ENCODE measurements around the gene IL3.

The IL3 gene

DNA sequence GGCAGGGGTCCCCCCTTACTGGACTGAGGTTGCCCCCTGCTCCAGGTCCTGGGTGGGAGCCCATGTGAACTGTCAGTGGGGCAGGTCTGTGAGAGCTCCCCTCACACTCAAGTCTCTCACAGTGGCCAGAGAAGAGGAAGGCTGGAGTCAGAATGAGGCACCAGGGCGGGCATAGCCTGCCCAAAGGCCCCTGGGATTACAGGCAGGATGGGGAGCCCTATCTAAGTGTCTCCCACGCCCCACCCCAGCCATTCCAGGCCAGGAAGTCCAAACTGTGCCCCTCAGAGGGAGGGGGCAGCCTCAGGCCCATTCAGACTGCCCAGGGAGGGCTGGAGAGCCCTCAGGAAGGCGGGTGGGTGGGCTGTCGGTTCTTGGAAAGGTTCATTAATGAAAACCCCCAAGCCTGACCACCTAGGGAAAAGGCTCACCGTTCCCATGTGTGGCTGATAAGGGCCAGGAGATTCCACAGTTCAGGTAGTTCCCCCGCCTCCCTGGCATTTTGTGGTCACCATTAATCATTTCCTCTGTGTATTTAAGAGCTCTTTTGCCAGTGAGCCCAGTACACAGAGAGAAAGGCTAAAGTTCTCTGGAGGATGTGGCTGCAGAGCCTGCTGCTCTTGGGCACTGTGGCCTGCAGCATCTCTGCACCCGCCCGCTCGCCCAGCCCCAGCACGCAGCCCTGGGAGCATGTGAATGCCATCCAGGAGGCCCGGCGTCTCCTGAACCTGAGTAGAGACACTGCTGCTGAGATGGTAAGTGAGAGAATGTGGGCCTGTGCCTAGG lies 13.0 kb downstream of the IL3 start, which contains the start of gene CSF2:
CSF2 (plus strand) TSS at position 559 of the 783 bp plus-strand sequence; CDS start at position 594, 35 bp downstream.
- DNase-seq, result no peak

DNA sequence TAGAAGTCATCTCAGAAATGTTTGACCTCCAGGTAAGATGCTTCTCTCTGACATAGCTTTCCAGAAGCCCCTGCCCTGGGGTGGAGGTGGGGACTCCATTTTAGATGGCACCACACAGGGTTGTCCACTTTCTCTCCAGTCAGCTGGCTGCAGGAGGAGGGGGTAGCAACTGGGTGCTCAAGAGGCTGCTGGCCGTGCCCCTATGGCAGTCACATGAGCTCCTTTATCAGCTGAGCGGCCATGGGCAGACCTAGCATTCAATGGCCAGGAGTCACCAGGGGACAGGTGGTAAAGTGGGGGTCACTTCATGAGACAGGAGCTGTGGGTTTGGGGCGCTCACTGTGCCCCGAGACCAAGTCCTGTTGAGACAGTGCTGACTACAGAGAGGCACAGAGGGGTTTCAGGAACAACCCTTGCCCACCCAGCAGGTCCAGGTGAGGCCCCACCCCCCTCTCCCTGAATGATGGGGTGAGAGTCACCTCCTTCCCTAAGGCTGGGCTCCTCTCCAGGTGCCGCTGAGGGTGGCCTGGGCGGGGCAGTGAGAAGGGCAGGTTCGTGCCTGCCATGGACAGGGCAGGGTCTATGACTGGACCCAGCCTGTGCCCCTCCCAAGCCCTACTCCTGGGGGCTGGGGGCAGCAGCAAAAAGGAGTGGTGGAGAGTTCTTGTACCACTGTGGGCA lies 13.8 kb downstream of the IL3 start:
- no peak for DNase-seq

DNA sequence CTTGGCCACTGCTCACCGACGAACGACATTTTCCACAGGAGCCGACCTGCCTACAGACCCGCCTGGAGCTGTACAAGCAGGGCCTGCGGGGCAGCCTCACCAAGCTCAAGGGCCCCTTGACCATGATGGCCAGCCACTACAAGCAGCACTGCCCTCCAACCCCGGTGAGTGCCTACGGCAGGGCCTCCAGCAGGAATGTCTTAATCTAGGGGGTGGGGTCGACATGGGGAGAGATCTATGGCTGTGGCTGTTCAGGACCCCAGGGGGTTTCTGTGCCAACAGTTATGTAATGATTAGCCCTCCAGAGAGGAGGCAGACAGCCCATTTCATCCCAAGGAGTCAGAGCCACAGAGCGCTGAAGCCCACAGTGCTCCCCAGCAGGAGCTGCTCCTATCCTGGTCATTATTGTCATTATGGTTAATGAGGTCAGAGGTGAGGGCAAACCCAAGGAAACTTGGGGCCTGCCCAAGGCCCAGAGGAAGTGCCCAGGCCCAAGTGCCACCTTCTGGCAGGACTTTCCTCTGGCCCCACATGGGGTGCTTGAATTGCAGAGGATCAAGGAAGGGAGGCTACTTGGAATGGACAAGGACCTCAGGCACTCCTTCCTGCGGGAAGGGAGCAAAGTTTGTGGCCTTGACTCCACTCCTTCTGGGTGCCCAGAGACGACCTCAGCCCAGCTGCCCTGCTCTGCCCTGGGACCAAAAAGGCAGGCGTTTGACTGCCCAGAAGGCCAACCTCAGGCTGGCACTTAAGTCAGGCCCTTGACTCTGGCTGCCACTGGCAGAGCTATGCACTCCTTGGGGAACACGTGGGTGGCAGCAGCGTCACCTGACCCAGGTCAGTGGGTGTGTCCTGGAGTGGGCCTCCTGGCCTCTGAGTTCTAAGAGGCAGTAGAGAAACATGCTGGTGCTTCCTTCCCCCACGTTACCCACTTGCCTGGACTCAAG lies 14.6 kb downstream of the IL3 start:
- DNase-seq, result no peak

DNA sequence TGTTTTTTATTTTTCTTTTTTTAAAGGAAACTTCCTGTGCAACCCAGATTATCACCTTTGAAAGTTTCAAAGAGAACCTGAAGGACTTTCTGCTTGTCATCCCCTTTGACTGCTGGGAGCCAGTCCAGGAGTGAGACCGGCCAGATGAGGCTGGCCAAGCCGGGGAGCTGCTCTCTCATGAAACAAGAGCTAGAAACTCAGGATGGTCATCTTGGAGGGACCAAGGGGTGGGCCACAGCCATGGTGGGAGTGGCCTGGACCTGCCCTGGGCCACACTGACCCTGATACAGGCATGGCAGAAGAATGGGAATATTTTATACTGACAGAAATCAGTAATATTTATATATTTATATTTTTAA lies 15.2 kb downstream of the IL3 start:
- no peak for DNase-seq

DNA sequence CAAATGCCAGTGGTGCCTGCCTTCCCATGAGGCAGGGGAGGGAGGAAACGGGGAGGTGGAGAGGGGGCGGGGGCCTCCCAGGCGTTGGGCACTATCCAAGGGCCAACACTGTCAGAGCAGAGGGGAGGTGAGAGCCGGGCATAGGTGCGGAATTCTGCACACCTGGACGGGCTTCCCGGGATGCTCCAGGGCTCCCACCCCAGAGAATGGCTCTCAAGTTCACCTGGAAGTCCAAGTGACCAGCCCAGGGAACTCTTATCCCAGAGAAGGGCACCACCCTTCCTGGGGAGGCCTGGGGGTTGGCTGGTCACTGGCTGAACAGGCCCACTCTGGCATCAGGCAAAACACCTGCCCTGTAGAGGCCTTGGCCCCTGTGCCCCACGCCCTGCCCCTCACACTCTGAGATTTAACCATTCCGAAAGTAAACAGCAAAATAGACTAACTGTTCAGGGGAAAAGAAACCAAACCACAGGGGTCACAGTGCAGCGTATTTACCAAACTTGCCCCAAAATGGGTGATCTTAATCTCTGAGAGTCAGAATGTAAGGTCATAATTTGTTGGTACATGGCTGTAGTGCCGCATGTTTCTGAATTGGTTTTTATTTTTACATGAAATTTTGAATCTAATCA lies 15.9 kb downstream of the IL3 start:
- DNase-seq, result no peak

DNA sequence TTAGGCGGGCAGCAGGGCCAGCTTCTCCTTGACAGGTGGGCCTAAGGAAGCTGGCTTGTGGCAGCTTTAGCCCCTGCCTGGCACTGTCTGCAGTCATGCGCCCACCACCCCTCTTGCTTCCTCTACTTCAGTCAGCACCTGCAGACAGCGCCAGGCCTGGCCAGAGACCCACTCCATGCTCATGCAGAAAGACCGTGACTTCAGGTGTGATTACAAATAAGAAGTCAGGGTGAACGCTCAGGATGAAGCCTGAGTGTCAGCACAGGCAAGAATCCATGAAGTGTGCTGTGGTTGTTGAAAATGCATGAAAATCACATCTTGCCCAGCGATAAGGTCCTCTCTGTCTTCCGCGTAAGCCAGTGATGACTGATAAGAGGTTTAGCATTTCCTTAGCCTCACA lies 16.5 kb downstream of the IL3 start:
- DNase-seq, result no peak

DNA sequence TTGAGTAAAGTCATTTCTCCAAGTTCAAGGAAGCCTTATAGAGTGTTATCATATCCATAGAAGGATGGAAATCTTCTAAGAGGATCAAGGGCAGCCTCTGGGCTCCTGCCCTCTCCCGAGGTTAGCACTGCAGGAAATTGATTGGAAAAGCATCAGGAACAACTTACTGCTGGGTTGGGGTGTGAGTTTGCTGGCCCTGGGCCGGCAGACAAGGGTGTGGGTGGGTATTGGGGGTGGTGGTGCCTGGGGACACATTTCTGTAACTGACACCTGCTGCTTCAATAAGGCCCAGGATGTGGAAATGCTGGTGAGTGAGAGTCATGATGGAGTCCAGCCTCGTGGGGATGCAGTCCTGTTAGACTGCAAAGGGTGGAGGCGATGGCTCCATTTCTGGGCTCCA lies 18.6 kb downstream of the IL3 start:
- DNase-seq, result no peak

DNA sequence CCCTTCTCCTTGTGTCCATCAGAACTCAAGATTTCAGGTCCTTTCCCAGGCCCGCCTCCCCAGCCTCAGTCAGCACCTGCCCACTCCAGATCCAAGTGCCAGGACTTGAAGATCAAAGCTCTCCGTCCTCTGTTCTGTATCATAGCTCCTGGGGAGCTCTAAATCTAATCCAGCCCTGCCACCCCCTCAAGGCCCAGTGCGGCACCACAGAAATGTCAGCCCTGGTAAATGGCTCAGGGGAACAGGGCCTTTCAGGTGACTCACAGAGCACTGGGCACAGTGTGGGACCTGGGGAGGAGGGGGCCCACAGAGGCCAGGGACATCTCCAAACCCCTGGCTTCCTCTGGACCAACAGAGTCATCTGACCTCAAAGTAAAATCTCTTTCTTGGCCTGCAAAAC lies 19.2 kb downstream of the IL3 start:
- DNase-seq, result no peak

DNA sequence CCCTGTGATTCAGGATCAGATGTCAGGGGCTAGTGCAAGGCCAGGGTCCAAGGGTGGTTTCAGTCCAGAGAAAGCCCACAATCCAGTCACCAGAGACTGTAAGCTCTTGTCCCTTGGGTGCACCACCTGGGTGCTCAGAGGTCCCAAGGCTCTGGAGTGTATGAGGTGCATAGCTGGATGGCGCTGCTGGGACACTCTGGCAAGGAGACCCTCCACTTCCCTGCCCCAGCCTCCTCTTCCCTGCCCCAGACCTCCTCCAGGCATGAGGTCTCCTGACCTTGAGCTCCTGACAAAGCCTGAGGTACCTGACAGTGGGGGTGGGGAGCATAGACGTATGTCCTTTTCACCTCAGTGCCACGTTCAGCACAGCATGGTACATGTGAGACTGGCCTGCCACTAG lies 20.1 kb downstream of the IL3 start:
- DNase-seq, result no peak

DNA sequence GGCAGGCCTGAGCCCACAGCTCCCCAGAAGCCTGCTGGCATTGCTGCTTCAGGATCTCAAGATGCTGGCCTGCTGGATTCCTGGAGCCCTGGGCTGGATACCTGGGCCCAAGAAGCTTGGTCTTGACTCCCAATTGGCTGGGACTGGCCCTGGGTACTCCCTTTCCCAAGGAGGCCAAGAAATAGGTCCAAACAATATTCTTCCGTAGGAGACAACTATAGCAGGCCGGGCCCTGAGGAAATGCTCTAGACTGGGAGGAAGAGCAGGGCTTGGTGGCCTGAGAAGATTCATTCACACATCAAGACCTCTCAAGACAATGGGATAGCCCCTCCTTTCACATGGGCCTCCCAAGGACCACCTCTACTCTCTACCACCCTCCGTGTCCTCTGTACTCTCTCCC lies 21.0 kb downstream of the IL3 start:
- no peak for DNase-seq

DNA sequence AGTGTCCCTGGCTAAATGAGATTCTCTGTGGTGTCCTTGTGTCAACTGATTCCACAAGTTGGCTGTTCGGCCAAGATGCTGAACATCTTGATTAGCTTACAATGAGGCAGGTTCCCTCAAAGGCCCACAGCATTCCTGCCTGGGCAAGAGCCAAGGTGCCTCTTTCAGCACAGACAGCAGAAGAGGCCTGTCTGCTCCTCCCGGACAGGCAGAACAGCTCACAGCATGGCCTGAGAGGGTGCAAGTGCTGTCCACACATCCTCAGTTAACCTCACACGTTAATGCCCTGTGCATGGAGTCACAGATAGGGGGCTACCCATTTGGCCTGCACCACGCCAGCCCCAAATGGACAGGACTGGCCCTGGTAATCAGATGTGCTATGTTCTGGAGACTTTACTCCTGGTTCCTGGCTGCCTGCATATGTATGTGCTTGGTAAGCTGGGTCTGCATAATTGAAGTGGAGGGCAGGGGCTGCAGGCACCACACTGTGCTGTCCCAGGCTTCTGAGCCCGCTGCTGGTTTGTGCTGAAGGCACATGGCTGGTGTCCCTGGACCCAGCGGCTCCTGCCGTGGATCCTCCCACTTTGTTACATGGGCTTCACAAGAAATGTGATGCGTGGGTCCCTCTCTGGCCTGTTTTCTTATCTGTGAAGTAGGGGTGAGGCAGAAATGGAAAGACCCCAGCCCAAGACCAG lies 22.0 kb downstream of the IL3 start:
- DNase-seq, result no peak

DNA sequence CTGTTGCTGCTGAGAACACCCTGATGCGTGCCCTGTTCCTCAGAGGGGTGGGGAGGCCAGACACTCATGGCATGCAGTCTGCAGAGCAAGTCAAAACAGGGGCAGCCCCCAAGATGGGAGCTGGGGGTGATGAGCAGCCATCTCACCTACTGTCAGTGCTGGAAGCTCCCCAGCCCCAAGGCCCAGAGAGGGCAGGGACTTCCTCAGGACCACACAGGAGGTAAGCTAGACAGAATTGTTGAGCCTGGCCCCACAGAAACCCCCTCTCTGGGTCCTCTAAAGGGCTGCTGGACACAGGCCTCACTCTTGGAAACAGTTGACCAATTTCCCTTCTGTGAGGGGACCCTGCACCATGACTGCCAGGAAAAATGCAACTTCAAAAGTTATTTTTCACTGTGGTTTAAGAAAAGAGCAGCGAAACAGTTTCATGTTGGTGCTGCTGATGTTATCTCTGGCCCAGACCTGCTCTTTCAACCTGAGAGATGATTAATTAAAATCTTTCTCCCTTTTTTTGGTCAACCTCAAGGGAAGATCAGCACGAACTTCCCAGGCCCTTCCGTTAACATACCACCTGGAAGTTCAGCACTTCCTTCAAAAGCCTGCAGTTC lies 22.7 kb downstream of the IL3 start:
- DNase-seq, result no peak

DNA sequence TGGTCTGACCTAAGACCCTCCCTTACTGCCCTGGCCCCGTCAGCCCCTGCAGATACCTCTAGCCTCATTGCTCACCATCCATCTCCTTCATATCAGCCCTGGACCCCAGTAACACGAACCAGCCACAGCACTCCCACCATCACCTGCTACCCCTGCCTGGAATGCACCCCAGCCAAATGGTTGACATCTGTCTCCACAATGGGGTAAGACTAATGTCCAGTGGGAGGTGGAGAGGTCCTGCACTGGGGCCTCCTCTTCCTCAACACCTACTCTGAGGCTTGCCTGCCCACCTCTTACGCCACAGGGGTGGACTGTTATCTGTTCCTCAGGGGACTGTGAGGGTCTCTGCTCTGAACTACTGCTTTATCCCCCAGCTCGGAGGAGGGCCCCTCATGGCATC lies 25.2 kb downstream of the IL3 start:
- no peak for DNase-seq

DNA sequence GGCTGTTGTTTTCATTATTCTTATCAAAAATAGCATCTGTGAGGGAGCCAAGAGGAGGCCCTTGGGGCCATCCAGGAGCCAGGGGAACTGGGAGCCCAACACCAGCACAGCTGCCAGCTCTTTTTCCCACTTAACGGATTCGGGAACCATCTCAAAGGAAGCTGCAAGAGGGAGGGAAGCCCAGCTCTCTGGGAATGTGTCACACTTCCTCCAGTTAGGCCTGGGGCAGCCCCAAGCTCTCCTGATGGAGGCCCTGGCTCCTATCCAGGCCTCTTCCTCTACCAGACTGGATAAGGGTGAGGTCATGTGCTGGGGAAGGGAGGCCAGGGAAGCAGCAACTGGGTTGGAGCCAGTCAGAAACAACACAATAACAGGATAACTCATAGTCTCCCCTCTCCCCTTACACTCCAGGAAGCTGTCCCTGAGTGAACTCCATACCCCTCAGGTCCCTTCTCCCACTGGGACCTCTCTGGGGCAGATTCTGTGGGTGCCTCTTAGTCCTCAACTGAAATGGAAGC lies 25.9 kb downstream of the IL3 start:
- DNase-seq, result no peak

DNA sequence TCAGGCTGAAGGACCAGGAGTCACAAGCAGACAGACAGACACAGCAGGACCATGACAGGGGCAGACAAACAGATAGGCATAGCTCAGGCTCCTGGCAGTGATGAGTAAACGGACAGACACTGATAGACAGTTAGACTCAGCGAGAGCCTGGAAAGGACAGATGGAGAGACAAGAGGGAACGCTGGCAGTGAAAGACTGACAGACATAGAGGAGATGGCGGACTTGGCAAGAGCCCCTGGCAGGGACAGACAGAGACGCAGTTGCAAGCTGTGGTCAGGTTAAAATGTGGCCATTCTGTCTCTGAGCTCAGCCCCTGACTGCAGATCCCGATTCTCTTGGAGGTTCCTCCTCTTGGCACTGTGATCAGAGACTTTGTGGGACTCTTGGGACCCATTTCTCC lies 26.7 kb downstream of the IL3 start:
- no peak for DNase-seq

DNA sequence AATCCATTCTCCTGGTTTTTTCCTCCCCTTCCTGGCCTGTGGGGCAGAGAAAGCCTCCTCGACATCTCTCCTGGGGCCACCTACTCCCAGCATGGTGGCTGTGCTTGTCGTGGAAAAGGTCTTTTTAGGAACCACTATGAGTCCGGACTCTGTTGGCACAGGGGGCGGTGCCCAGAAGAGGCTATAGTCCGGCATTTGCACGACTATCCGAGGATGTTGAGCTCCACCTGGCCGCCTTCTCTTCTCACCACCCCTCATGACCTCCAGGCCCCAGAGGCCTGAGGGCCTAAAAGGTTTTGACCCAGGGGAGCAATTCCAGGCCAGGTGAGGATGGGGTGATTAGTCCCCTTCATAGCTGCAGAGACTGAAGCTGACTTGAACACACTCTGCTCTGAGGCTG lies 27.2 kb downstream of the IL3 start:
- no peak for DNase-seq

DNA sequence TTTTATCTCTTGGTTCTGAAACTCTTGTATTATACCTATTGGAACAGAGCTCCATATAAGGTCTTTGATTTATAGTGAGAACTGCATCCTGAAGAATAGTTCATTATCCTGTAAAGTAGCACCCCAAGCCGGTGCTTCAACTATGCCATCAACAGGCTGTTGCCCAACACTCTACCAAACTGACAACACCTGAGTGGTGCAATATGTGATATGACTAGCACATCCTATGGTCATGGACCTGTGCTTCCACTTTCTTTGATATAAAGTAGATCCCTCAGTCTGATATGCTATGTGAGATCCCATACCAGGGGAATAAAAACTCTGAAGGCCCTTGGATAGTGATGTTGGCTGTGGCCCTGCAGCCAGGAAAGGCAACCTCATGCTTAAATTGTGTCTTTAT lies 28.9 kb downstream of the IL3 start:
- no peak for DNase-seq

DNA sequence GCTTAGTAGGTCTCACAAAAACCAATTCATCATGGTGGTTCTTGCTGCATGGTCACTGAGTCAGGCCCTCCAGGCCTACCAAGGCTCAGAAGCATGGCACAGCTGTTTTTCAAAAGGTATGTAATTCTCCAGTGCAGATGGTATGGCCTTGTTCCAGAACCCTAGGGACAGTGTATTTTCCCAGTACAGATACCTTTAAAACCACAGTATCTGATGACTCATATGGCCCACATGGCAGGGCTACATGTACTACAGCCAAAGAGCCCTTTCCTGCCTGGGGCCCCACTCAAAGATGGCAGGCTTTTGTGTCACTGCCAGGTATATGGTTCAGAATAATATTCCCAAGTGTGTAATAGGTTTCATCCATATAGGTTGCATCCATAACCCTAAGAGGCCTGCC lies 29.7 kb downstream of the IL3 start:
- DNase-seq, result no peak

DNA sequence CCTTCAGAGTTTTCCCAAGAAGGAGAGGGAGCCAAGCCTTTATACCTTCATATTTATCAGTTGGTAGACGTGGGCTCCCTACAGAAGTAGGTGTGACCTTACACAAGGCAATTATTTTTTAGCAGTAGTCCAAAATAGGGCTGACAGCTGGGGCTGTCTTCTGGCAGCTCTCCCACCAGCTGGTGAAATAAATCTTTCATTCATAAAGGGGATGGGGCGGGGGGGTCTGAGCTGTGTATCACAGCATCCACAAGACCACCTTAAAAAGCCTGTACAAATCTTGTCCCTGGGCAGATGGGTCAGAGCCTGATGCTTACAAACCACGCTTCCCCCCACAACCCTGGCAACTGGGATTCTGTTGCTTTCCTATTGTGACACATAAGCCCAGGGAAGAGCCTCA lies 32.8 kb downstream of the IL3 start:
- DNase-seq, result no peak

DNA sequence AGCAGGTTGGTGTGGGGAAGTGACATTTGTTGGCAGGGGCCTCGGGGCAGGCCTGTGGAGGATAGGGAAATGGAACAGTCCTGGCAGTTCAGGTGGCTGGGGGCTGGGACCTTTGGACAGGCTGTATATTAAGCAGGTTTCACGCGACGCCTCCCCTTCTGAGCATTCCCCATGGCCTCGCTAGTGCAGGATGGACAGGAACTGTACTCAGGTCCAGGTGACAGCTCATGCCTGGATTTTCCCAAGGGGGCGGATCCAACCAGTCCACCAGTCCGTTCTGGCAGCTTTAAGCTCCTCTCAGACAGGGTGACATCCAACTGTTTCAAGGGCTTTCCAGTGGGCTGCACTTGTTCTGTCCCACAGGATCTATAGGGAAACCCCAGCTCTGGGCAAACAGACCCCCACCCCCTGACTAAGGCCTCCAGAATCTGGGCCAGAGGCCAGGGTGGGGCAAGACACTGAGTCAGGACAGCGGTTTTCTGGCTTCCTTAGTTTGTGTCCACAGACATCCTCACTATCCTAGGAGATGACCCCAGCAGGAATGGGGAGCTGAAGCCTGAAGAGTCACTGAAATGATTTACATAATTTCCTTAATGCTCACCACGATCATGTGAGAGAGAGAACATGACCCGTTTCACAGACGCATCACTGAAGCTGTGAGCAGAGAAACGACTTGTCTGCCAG lies 34.1 kb downstream of the IL3 start:
- DNase-seq, result no peak

DNA sequence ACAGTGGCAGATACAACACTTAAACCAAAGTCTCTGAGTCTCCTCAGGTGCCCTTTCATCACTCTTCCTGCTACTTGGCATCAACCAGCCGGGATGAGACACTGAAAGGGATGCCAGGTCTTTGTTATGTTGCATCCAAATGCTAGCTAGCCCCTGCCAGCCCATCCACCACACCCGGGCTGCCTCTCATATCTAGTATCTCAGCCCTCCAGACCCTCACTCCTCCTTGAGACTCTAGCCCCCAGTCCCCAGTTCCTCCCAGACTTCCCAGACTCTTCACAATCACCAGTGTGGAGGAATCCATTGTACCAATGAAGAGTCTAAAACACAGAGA lies 34.6 kb downstream of the IL3 start:
- DNase-seq, result no peak

Measured in NCI-H187 treated with DMSO at 0.1 percent for 48 hours (cell line).